Neural crest cell (in vitro differentiated cells): ENCODE results near the gene ATF6B. TPM values are rescaled to one million over a fixed set of nuclear protein-coding genes. Genes with fewer than 3 reads are reported as not detected.

ENCODE experiments used
- DNase-seq: peaks from one replicate; pipeline ENCODE4 v3.0.0; 2021; ENCODE audit warnings: low read depth, mixed read lengths, low spot score
- H3K27ac Mint-ChIP-seq: one replicate; pipeline ENCODE4 v1.8.0; 2021; ENCODE audit warnings: mild to moderate bottlenecking, mixed read lengths; ENCODE audit not compliant: unreplicated experiment
- H3K27me3 Mint-ChIP-seq: 2 replicates; pipeline ENCODE4 v1.8.0; 2021; ENCODE audit warnings: low read depth, mild to moderate bottlenecking, mixed read lengths
- H3K36me3 Mint-ChIP-seq: 2 replicates; pipeline ENCODE4 v1.8.0; 2021; ENCODE audit warnings: low read depth, mild to moderate bottlenecking, mixed read lengths
- H3K4me1 Mint-ChIP-seq: 2 replicates; pipeline ENCODE4 v1.8.0; 2021; ENCODE audit warnings: mixed read lengths
- H3K4me3 Mint-ChIP-seq: one replicate; pipeline ENCODE4 v1.8.0; 2021; ENCODE audit warnings: mild to moderate bottlenecking, mixed read lengths
- H3K9me3 Mint-ChIP-seq: 2 replicates; pipeline ENCODE4 v1.8.0; 2021; ENCODE audit warnings: mixed read lengths
- CTCF ChIP-seq: fragments of 200-600 bp; sonication (generic); conservative IDR thresholded peaks from 2 replicates; pipeline ENCODE4 v1.5.0; 2021; ENCODE audit warnings: antibody characterized with exemption, mild to moderate bottlenecking
- total RNA-seq: library from RNA; stranded (reverse); gene quantifications from 2 replicates; pipeline ENCODE4 v1.2.1, GENCODE V29; 2021

Gene ATF6B
- total RNA-seq, 1 donor from 2014 or later = 83.6 TPM

GRCh38 chr6:32116674-32117073 is 11.4 kb downstream of the ATF6B start:
- DNase-seq = peak; percentile 41
- TF ChIP-seq CTCF = peak; percentile 59
- H3K9me3 Mint-ChIP-seq = no peaks in the 10 kb centered on the region
- no peak overlapping the region for H3K27ac Mint-ChIP-seq
- H3K36me3 Mint-ChIP-seq = peaks cover 16% of the 10 kb centered on the region
- no peak overlapping the region for H3K4me3 Mint-ChIP-seq
- H3K4me1 Mint-ChIP-seq = peaks cover 32% of the 10 kb centered on the region
- H3K27me3 Mint-ChIP-seq = no peaks in the 10 kb centered on the region

GRCh38 chr6:32115623-32116022 is 12.4 kb downstream of the ATF6B start:
- Mint-ChIP-seq H3K9me3 (no peaks in the 10 kb centered on the region), H3K36me3 (peaks cover 11% of the 10 kb centered on the region), H3K27me3 (no peaks in the 10 kb centered on the region)

GRCh38 chr6:32114796-32115195 is 13.2 kb downstream of the ATF6B start:
- Mint-ChIP-seq H3K4me1 (peaks cover 37% of the 10 kb centered on the region), H3K4me3 (no peak overlapping the region), H3K27ac (no peak overlapping the region), H3K9me3 (no peaks in the 10 kb centered on the region), H3K36me3 (peaks cover 11% of the 10 kb centered on the region), H3K27me3 (peaks cover 5% of the 10 kb centered on the region)
- no peak for TF ChIP-seq CTCF
- no peak for DNase-seq

More at GRCh38 chr6:32115623-32116022, 12.4 kb downstream of the ATF6B start:
- no peak overlapping the region for H3K27ac Mint-ChIP-seq
- TF ChIP-seq CTCF = no peak
- no peak for DNase-seq
- H3K4me1 Mint-ChIP-seq = peaks cover 37% of the 10 kb centered on the region
- no peak overlapping the region for H3K4me3 Mint-ChIP-seq

GRCh38 chr6:32113386-32114352 is 14.4 kb downstream of the ATF6B start:
- Mint-ChIP-seq H3K4me1 (peaks cover 29% of the 10 kb centered on the region), H3K27ac (no peak overlapping the region), H3K27me3 (peaks cover 15% of the 10 kb centered on the region), H3K36me3 (peaks cover 11% of the 10 kb centered on the region), H3K4me3 (no peak overlapping the region), H3K9me3 (no peaks in the 10 kb centered on the region)
- TF ChIP-seq CTCF = no peak
- no peak for DNase-seq

- H3K27ac Mint-ChIP-seq = peak overlapping the region; percentile 51
- H3K27me3 Mint-ChIP-seq = peaks cover 27% of the 10 kb centered on the region
- H3K4me1 Mint-ChIP-seq = peaks cover 39% of the 10 kb centered on the region
- peaks cover 11% of the 10 kb centered on the region for H3K36me3 Mint-ChIP-seq
- no peak for TF ChIP-seq CTCF
- no peaks in the 10 kb centered on the region for H3K9me3 Mint-ChIP-seq
- no peak for DNase-seq
- H3K4me3 Mint-ChIP-seq = no peak overlapping the region
These were observed 15.5 kb downstream of the ATF6B start for GRCh38 chr6:32112431-32112980.
